Fibroblast of upper back skin (primary cell): ENCODE results near the gene MAD2L2.

ENCODE experiments used
- DNase-seq: peaks from one replicate; pipeline ENCODE4 v3.0.0-alpha.2; 2013

MAD2L2 gene

GRCh38 chr1:11680270-11681070 lies 478 bp downstream of the MAD2L2 start:
- DNase-seq = no peak

GRCh38 chr1:11678442-11678841 lies 2.5 kb downstream of the MAD2L2 start:
- no peak for DNase-seq

GRCh38 chr1:11676386-11677103 lies 4.4 kb downstream of the MAD2L2 start:
- DNase-seq = no peak

GRCh38 chr1:11675325-11675724 lies 5.6 kb downstream of the MAD2L2 start:
- no peak for DNase-seq

GRCh38 chr1:11674488-11674887 lies 6.5 kb downstream of the MAD2L2 start:
- DNase-seq = no peak

GRCh38 chr1:11673089-11673769 lies 7.7 kb downstream of the MAD2L2 start:
- no peak for DNase-seq

GRCh38 chr1:11671544-11672286 lies 9.2 kb downstream of the MAD2L2 start:
- DNase-seq = no peak

- DNase-seq = no peak
Observed at GRCh38 chr1:11671205-11671543, 9.8 kb downstream of the MAD2L2 start.

- no peak for DNase-seq
Observed at GRCh38 chr1:11670747-11671146, 10.2 kb downstream of the MAD2L2 start.

- no peak for DNase-seq
Observed at GRCh38 chr1:11668516-11668915, 12.4 kb downstream of the MAD2L2 start.

GRCh38 chr1:11664336-11665065 lies 16.4 kb downstream of the MAD2L2 start:
- DNase-seq = no peak

GRCh38 chr1:11661103-11661502 lies 19.8 kb downstream of the MAD2L2 start:
- DNase-seq = no peak

- DNase-seq = no peak
Observed at GRCh38 chr1:11659748-11660147, 21.2 kb downstream of the MAD2L2 start.

GRCh38 chr1:11658542-11658941 lies 22.4 kb downstream of the MAD2L2 start:
- no peak for DNase-seq

GRCh38 chr1:11657654-11658053 lies 23.3 kb downstream of the MAD2L2 start:
- DNase-seq = no peak

- no peak for DNase-seq
Observed at GRCh38 chr1:11654939-11655808, 25.8 kb downstream of the MAD2L2 start.

GRCh38 chr1:11654137-11654938 lies 26.6 kb downstream of the MAD2L2 start, which contains the start of the genes FBXO2 and FBXO44:
FBXO2 (minus strand) TSS chr1:11654429; CDS start chr1:11654340, 89 bp downstream.
FBXO44 (plus strand) TSS chr1:11654877; CDS start chr1:11655836, 959 bp downstream.
- no peak for DNase-seq

GRCh38 chr1:11653861-11654136 lies 27.1 kb downstream of the MAD2L2 start:
- DNase-seq = no peak

- DNase-seq = peak; percentile 32
Observed at GRCh38 chr1:11653101-11653860, 27.7 kb downstream of the MAD2L2 start.
